ENCODE measurements around the gene KDM8. TPM values are rescaled to one million over a fixed set of nuclear protein-coding genes. Genes with fewer than 3 reads are reported as not detected.

KDM8 gene
- total RNA-seq, 4 donors from 2014 or later = 1.9 to 12.0 (median 4.0) TPM

GRCh38 chr16:27230562-27231001 is 27.3 kb downstream of the KDM8 start:
- Histone ChIP-seq H3K4me1 (peaks cover 0 to 35% (median 12%) of the 10 kb centered on the region in 3 donors), H3K9me3 (no peaks in the 10 kb centered on the region), H3K36me3 (peaks cover 0 to 69% of the 10 kb centered on the region in 2 donors), H3K27me3 (no peaks in the 10 kb centered on the region), H3K27ac (no peak overlapping the region), H3K4me3 (no peak overlapping the region)
- TF ChIP-seq POLR2AphosphoS5 (IDR thresholded peaks at IDR 0.05) (no peak), POLR2A (IDR thresholded peaks at IDR 0.05) (no peak), EP300 (IDR thresholded peaks at IDR 0.05) (no peak), CTCF (IDR thresholded peaks at IDR 0.05) (no peak)
- no peak for ATAC-seq
- no CpG with 5 or more reads among the region's 16 CpGs for WGBS, 2 donors (ENCODE audit: low coverage in 1 of 2)

- no peak overlapping the region for H3K4me3 ChIP-seq
- H3K36me3 ChIP-seq = peaks cover 0 to 58% of the 10 kb centered on the region in 2 donors
- WGBS, 2 donors (ENCODE audit: low coverage in 1 of 2) = 96% methylated on average over 4 of the region's 8 CpGs; no CpG with 5 or more reads in 1 of the 2 donors
- H3K27ac ChIP-seq = no peak overlapping the region
- H3K4me1 ChIP-seq = peaks cover 0 to 46% (median 17%) of the 10 kb centered on the region in 3 donors
- H3K27me3 ChIP-seq = no peaks in the 10 kb centered on the region
- no peak for TF ChIP-seq EP300 (IDR thresholded peaks at IDR 0.05)
- no peak for TF ChIP-seq CTCF (IDR thresholded peaks at IDR 0.05)
- no peak for TF ChIP-seq POLR2AphosphoS5 (IDR thresholded peaks at IDR 0.05)
- TF ChIP-seq POLR2A (IDR thresholded peaks at IDR 0.05) = no peak
- no peaks in the 10 kb centered on the region for H3K9me3 ChIP-seq
- ATAC-seq = no peak
Measured at GRCh38 chr16:27231692-27232060, 28.4 kb downstream of the KDM8 start.

- H3K27me3 ChIP-seq = no peaks in the 10 kb centered on the region
- 87 to 88% methylated on average over 7 to 8 of the region's 26 CpGs for WGBS, 2 donors (ENCODE audit: low coverage in 1 of 2)
- H3K27ac ChIP-seq = no peak overlapping the region
- peaks cover 0 to 52% (median 18%) of the 10 kb centered on the region in 3 donors for H3K4me1 ChIP-seq
- no peak for ATAC-seq
- H3K9me3 ChIP-seq = no peaks in the 10 kb centered on the region
- no peak overlapping the region for H3K4me3 ChIP-seq
- peaks cover 0 to 52% of the 10 kb centered on the region in 2 donors for H3K36me3 ChIP-seq
- TF ChIP-seq CTCF (IDR thresholded peaks at IDR 0.05) (no peak), POLR2A (IDR thresholded peaks at IDR 0.05) (no peak), EP300 (IDR thresholded peaks at IDR 0.05) (no peak), POLR2AphosphoS5 (IDR thresholded peaks at IDR 0.05) (no peak)
Measured at GRCh38 chr16:27232061-27232900, 29.0 kb downstream of the KDM8 start.

- 82 to 85% methylated on average over 9 to 12 of the region's 13 CpGs for WGBS, 2 donors (ENCODE audit: low coverage in 1 of 2)
- no peak for ATAC-seq
- Histone ChIP-seq H3K36me3 (peaks cover 0 to 49% of the 10 kb centered on the region in 2 donors), H3K27ac (no peak overlapping the region), H3K9me3 (no peaks in the 10 kb centered on the region), H3K4me3 (no peak overlapping the region), H3K4me1 (peaks cover 0 to 59% (median 26%) of the 10 kb centered on the region in 3 donors), H3K27me3 (no peaks in the 10 kb centered on the region)
- TF ChIP-seq POLR2A (IDR thresholded peaks at IDR 0.05) (no peak), EP300 (IDR thresholded peaks at IDR 0.05) (no peak), CTCF (IDR thresholded peaks at IDR 0.05) (no peak), POLR2AphosphoS5 (IDR thresholded peaks at IDR 0.05) (no peak)
Measured at GRCh38 chr16:27232901-27233625, 29.7 kb downstream of the KDM8 start.

Data from gastroesophageal sphincter (tissue), 4 donors.